Endothelial cell of umbilical vein (primary cell): ENCODE data around the gene IVD. TPM values are rescaled to one million over a fixed set of nuclear protein-coding genes. Genes with fewer than 3 reads are reported as not detected.

ENCODE experiments used
- BruUV-seq: library from RNA; stranded (reverse); fragments of 400-500 nt; replicated peaks from 2 replicates; lab custom pipeline; 2021; lab: Mats Ljungman, UMichigan
- CTCF ChIA-PET: fragments of 300-600, 350-600 bp; sonication (Branson Sonifier 250); formaldehyde crosslinking; loops from one replicate; lab custom pipeline; 2021; ENCODE audit warnings: antibody characterized with exemption, inconsistent platforms; lab: Charles Lee
- POLR2A ChIA-PET: fragments of 300-600, 350-600 bp; sonication (Branson Sonifier 250); formaldehyde crosslinking; loops from one replicate; lab custom pipeline; 2021; ENCODE audit warnings: antibody characterized with exemption, inconsistent platforms; lab: Charles Lee
- DNase-seq: peaks from one replicate; pipeline ENCODE4 v3.0.0-alpha.2; 2011; ENCODE audit warnings: low read depth, low spot score
- FAIRE-seq: peaks from 2 replicates; lab custom pipeline; 2011; peaks lifted over from hg19 to GRCh38; lab: Jason Lieb, UNC
- H2AFZ ChIP-seq: 2 replicates; pipeline ENCODE4 v1.6.0; 2012; ENCODE audit warnings: low read depth, low read length, control low read depth, inconsistent platforms
- H3K27ac ChIP-seq: 2 replicates; pipeline ENCODE4 v1.5.1; 2011; ENCODE audit warnings: low read depth, mild to moderate bottlenecking, control low read depth, low read length, moderate library complexity; ENCODE audit not compliant: insufficient read depth
- H3K27me3 ChIP-seq, 2 experiments: 2 replicates each; pipeline versions ENCODE4 v1.6.0 to v1.6.1; 2011; ENCODE audit warnings: low read length in 2 of 2, mixed read lengths in 1 of 2; ENCODE audit not compliant: control insufficient read depth in 2 of 2, insufficient read depth in 2 of 2
- H3K36me3 ChIP-seq, 2 experiments: 2 replicates in 1 of 2; 3 replicates in 1 of 2; pipeline ENCODE4 v1.5.1; 2011; ENCODE audit warnings: low read length in 2 of 2, mild to moderate bottlenecking in 1 of 2, moderate library complexity in 1 of 2; ENCODE audit not compliant: control insufficient read depth in 2 of 2, insufficient read depth in 2 of 2; ENCODE audit errors: extremely low read depth in 1 of 2
- H3K4me1 ChIP-seq: 3 replicates; pipeline ENCODE4 v1.5.1; 2011; ENCODE audit warnings: mild to moderate bottlenecking, low read length; ENCODE audit not compliant: control insufficient read depth, insufficient read depth; ENCODE audit errors: extremely low read depth
- H3K4me2 ChIP-seq: 2 replicates; pipeline ENCODE4 v1.6.1; 2011; ENCODE audit warnings: low read length, control low read depth, mixed read lengths; ENCODE audit not compliant: insufficient read depth
- H3K4me3 ChIP-seq, 3 experiments: fragments of 200-600 bp in 1 of 3; sonication (generic), shearing (Covaris generic) in 1 of 3; replicated peaks in 1 of 3; 2 replicates each; pipeline ENCODE4 v1.5.1; 2011 to 2016; ENCODE audit warnings: control low read depth in 3 of 3, low read length in 3 of 3, mild to moderate bottlenecking in 2 of 3, inconsistent platforms in 1 of 3, low read depth in 1 of 3, moderate library complexity in 1 of 3; ENCODE audit not compliant: insufficient read depth in 1 of 3
- H3K79me2 ChIP-seq: 2 replicates; pipeline ENCODE4 v1.6.0; 2012; ENCODE audit warnings: low read length, inconsistent platforms; ENCODE audit not compliant: control insufficient read depth, insufficient read depth
- H3K9ac ChIP-seq: replicated peaks from 2 replicates; pipeline ENCODE3; 2011; ENCODE audit warnings: low read length, control low read depth; ENCODE audit not compliant: insufficient read depth; ENCODE audit errors: extremely low read depth
- H3K9me1 ChIP-seq: replicated peaks from 3 replicates; pipeline ENCODE4 v1.6.0; 2011; ENCODE audit warnings: mild to moderate bottlenecking, low read length; ENCODE audit not compliant: control insufficient read depth, insufficient read depth; ENCODE audit errors: extremely low read depth
- H3K9me3 ChIP-seq: replicated peaks from 2 replicates; pipeline ENCODE4 v1.5.1; 2012; ENCODE audit warnings: low read length, inconsistent platforms; ENCODE audit not compliant: control insufficient read depth, insufficient read depth
- H4K20me1 ChIP-seq: replicated peaks from 2 replicates; pipeline ENCODE3; 2011; ENCODE audit warnings: mild to moderate bottlenecking, low read length; ENCODE audit not compliant: control insufficient read depth, insufficient read depth; ENCODE audit errors: extremely low read depth
- EZH2 ChIP-seq: IDR thresholded peaks from 2 replicates; pipeline ENCODE4 v1.6.1; 2012; ENCODE audit warnings: borderline replicate concordance, low read depth, mild to moderate bottlenecking, moderate library complexity, low read length, inconsistent platforms; ENCODE audit not compliant: severe bottlenecking
- FOS ChIP-seq: IDR thresholded peaks from 2 replicates; pipeline ENCODE4 v1.6.1; 2011; ENCODE audit warnings: mild to moderate bottlenecking, low read length, moderate library complexity, borderline replicate concordance; ENCODE audit not compliant: insufficient read depth
- GATA2 ChIP-seq: IDR thresholded peaks from 2 replicates; pipeline ENCODE4 v1.7.0; 2011; ENCODE audit warnings: low read depth, mild to moderate bottlenecking, moderate library complexity, mixed read lengths, low read length; ENCODE audit not compliant: insufficient read length, insufficient read depth
- MYC ChIP-seq: IDR thresholded peaks from one replicate; pipeline ENCODE4 v1.6.1; 2011; ENCODE audit warnings: mild to moderate bottlenecking, low read depth, low read length
- POLR2A ChIP-seq: IDR thresholded peaks from 2 replicates; pipeline ENCODE4 v1.6.1; 2012; ENCODE audit warnings: low read depth, mild to moderate bottlenecking, control low read depth, low read length
- dilution Hi-C: fragments of 300-500 bp; cut with MboI; formaldehyde crosslinking; loops from one replicate; pipeline ENCODE4 v1.15.0; 2019; ENCODE audit warnings: low sequenced_read_pairs; ENCODE audit not compliant: extremely low pct_ligation_motif_present
- intact Hi-C: fragments of 100-400 bp; cut with micrococcal nuclease; formaldehyde crosslinking; loops from one replicate; pipeline ENCODE4 v1.10.0; 2022
- polyA plus RNA-seq, 4 experiments: library from polyadenylated mRNA; depleted of rRNA in 3 of 4; stranded (reverse) in 3 of 4; unstranded in 1 of 4; fragments of >200 nt; gene quantifications; 2 replicates each; pipeline versions ENCODE4 v1.2.1 to v1.2.3, GENCODE V29; 2011 to 2012; ENCODE audit warnings: missing spikeins in 1 of 4
- total RNA-seq: library from RNA; stranded (reverse); gene quantifications from 2 replicates; pipeline ENCODE4 v1.2.3, GENCODE V29; 2021

IVD gene
- total and polyA plus RNA-seq, 2 donors (not counting 3 experiments of a cell fraction or from before 2014, with no cell fraction given) = 34.1 to 62.5 TPM

DNA sequence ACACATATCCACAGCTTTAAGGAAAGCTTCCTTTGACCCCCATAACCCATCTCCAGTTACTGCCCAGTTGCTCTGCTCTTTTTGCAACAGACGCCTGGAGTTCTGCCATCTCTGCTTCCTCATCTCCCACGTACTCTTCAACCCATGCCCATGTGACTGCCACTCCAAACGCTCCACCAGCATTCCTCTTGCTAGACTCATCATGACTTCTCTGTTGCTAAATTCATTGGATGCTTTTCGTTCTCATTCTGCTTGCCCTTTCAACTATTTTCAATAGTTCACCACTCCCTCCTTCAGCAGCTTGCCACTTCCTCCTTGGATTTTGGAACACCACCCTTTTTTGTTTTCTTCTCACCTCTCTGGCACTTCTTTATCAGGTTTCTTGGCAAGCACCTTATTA lies 25.7 kb upstream of the IVD start:
- intact Hi-C loops = no loop called here
- BruUV-seq = no TSS peak
- TF ChIP-seq FOS = peak; percentile 9
- no peak for TF ChIP-seq EZH2
- no peak overlapping the region for H3K9ac ChIP-seq
- CTCF ChIA-PET = interaction anchor here (1.7 kb wide), 1 partner anchor 57 kb away, joined by 5 read pairs; the partner anchor contains the start of gene INAFM2
- no peak overlapping the region for H3K27ac ChIP-seq
- no peaks in the 10 kb centered on the region for H3K9me1 ChIP-seq
- H2AFZ ChIP-seq = peak overlapping the region; percentile 77
- peak; percentile 75 for FAIRE-seq
- dilution Hi-C loops = no loop called here
- H3K79me2 ChIP-seq = peaks cover 20% of the 10 kb centered on the region
- no peaks in the 10 kb centered on the region for H4K20me1 ChIP-seq
- POLR2A ChIA-PET = no interaction called here
- DNase-seq = peak; percentile 75
- peak overlapping the region; percentile 10 for H3K4me2 ChIP-seq
- H3K27me3 ChIP-seq = no peaks in the 10 kb centered on the region
- no peaks in the 10 kb centered on the region for H3K9me3 ChIP-seq
- H3K4me3 ChIP-seq = no peak overlapping the region
- H3K36me3 ChIP-seq = no peaks in the 10 kb centered on the region
- peaks cover 19% of the 10 kb centered on the region for H3K4me1 ChIP-seq

- Histone ChIP-seq H3K36me3 (peaks cover 0 to under 1% of the 10 kb centered on the region in 2 experiments), H3K27ac (no peak overlapping the region), H3K9me3 (no peaks in the 10 kb centered on the region), H2AFZ (no peak overlapping the region), H3K9ac (no peak overlapping the region), H3K79me2 (peaks cover 28% of the 10 kb centered on the region), H3K4me2 (no peak overlapping the region), H3K4me3 (no peak overlapping the region), H3K9me1 (no peaks in the 10 kb centered on the region), H4K20me1 (no peaks in the 10 kb centered on the region), H3K4me1 (peaks cover 19% of the 10 kb centered on the region), H3K27me3 (no peaks in the 10 kb centered on the region)
- CTCF ChIA-PET = interaction anchor here (1.7 to 2.0 kb wide), 2 partner anchors 36 to 57 kb away, joined by 5 to 6 read pairs; partner anchors contain the start of gene INAFM2
- intact Hi-C loops = no loop called here
- no TSS peak for BruUV-seq
- no peak for TF ChIP-seq GATA2
- no peak for TF ChIP-seq MYC
- no peak for TF ChIP-seq POLR2A
- DNase-seq (no peak), FAIRE-seq (no peak)
- POLR2A ChIA-PET = no interaction called here
- dilution Hi-C loops = no loop called here
Measured at GRCh38 chr15:40380636-40381035, 25.0 kb upstream of the IVD start.
